NCI-H1048 (cell line): ENCODE measurements around the gene ZNF570.

ENCODE experiments used
- DNase-seq: peaks from one replicate; lab custom pipeline; 2025; lab: John Stamatoyannopoulos, UW

Gene ZNF570

GRCh38 chr19:37468961-37469777 is at the start of gene ZNF570:
ZNF570 (plus strand) TSS chr19:37469356; CDS start chr19:37470355, 999 bp downstream.
- peak; percentile 42 for DNase-seq

GRCh38 chr19:37452500-37453245 is 16.5 kb upstream of the ZNF570 start:
- DNase-seq: no peak

- DNase-seq: no peak
Measured at GRCh38 chr19:37466277-37466797, 2.8 kb upstream of the ZNF570 start.

- peak; percentile 74 for DNase-seq
Measured at GRCh38 chr19:37466798-37467607, 2.2 kb upstream of the ZNF570 start, which contains the start of gene ZNF569. ZNF569 (minus strand) TSS chr19:37467444; CDS start chr19:37444921, 22,523 bp downstream.

GRCh38 chr19:37467608-37468090 is 1.5 kb upstream of the ZNF570 start:
- no peak for DNase-seq

- DNase-seq: no peak
Measured at GRCh38 chr19:37470216-37470615, 1.1 kb downstream of the ZNF570 start.

GRCh38 chr19:37472165-37472564 is 3.0 kb downstream of the ZNF570 start:
- no peak for DNase-seq

GRCh38 chr19:37484406-37485168 is 15.4 kb downstream of the ZNF570 start:
- no peak for DNase-seq

- no peak for DNase-seq
Measured at GRCh38 chr19:37492213-37492612, 23.1 kb downstream of the ZNF570 start.

GRCh38 chr19:37505958-37506386 is 36.8 kb downstream of the ZNF570 start:
- no peak for DNase-seq

- peak; percentile 4 for DNase-seq
Measured at GRCh38 chr19:37506387-37507166, 37.4 kb downstream of the ZNF570 start, which contains the start of gene ZNF793. ZNF793 (plus strand) TSS chr19:37506939; CDS start chr19:37523440, 16,501 bp downstream.

GRCh38 chr19:37507167-37507464 is 38.0 kb downstream of the ZNF570 start:
- DNase-seq: no peak

GRCh38 chr19:37511186-37511585 is 42.0 kb downstream of the ZNF570 start:
- DNase-seq: no peak

GRCh38 chr19:37511821-37512220 is 42.7 kb downstream of the ZNF570 start:
- no peak for DNase-seq

GRCh38 chr19:37513397-37513796 is 44.2 kb downstream of the ZNF570 start:
- DNase-seq: no peak

- no peak for DNase-seq
Measured at GRCh38 chr19:37519890-37520289, 50.7 kb downstream of the ZNF570 start.

- no peak for DNase-seq
Measured at GRCh38 chr19:37537391-37537947, 68.3 kb downstream of the ZNF570 start.
